Measurements from ENCODE around the gene ABR.

The ABR gene

GRCh38 chr17:1171953-1172352 is 7.8 kb downstream of the ABR start:
- DNase-seq (ENCODE audit: low read depth), result no peak
- no peak for TF ChIP-seq CTCF (IDR thresholded peaks at IDR 0.05; ENCODE audit: low read depth, low read length, missing control alignments)
- no peak overlapping the region for H3K4me3 ChIP-seq (ENCODE audit: low read depth, low read length)

DNA sequence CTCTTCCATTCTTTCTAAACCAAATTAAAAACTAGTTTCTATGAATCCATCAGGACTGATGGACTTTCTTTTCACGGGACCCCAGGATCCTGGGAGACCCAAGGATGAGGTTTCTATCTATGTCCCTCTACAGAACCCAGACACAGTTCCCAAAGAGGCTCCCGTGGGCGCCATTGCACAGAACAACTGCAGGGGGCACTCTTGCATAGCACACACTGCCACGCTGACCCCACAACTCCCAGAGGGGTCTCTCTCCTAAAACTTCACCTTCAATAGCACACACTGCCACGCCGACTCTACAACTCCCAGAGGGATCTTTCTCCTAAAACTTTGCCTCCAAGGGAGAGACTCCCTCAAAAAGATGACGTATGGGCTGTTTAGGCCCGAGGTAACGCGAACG is 9.0 kb downstream of the ABR start:
- DNase-seq (ENCODE audit: low read depth), result no peak
- H3K4me3 ChIP-seq (ENCODE audit: low read depth, low read length), result no peak overlapping the region
- TF ChIP-seq CTCF (IDR thresholded peaks at IDR 0.05; ENCODE audit: low read depth, low read length, missing control alignments), result peak; percentile 46

- DNase-seq (ENCODE audit: low read depth), result no peak
- no peak for TF ChIP-seq CTCF (IDR thresholded peaks at IDR 0.05; ENCODE audit: low read depth, low read length, missing control alignments)
- no peak overlapping the region for H3K4me3 ChIP-seq (ENCODE audit: low read depth, low read length)
Measured at GRCh38 chr17:1169929-1170312, 9.9 kb downstream of the ABR start.

- no peak overlapping the region for H3K4me3 ChIP-seq (ENCODE audit: low read depth, low read length)
- no peak for DNase-seq (ENCODE audit: low read depth)
- no peak for TF ChIP-seq CTCF (IDR thresholded peaks at IDR 0.05; ENCODE audit: low read depth, low read length, missing control alignments)
Measured at GRCh38 chr17:1169221-1169928, 10.4 kb downstream of the ABR start.

DNA sequence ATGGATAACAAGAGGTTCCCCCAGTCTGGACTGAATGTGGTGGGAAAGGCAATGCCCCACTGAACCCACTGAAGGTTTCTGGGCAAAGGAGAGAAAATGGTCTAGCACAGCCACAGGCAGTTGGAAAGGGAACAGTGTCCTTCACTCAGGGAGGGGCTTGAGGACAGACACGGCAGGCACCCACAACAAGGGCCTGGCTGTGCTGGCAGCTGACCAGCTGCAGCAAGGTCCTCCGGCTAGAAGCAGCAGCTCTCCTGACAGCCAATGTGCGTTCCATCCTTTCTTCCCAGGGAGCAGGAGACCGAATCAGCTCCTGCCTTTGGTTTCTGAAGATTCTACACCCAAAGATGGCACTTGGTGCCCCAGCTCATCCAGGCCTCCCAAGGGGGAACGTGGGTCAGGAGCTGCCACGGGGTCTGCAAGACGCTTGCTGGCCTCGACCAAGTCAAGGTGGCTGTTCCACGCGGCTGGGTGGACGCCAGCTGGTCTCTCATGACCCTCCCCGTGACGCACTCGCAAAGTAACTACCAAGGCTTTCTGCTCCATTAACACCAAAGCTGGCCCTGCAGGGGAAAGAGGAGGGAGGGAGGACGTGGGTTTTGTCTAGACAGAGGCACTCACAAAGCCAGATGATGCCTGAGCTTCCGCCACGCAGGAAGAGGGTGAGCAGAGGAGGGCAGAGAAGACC is 11.1 kb downstream of the ABR start:
- no peak for DNase-seq (ENCODE audit: low read depth)
- H3K4me3 ChIP-seq (ENCODE audit: low read depth, low read length), result no peak overlapping the region
- no peak for TF ChIP-seq CTCF (IDR thresholded peaks at IDR 0.05; ENCODE audit: low read depth, low read length, missing control alignments)

- no peak for DNase-seq (ENCODE audit: low read depth)
- no peak overlapping the region for H3K4me3 ChIP-seq (ENCODE audit: low read depth, low read length)
- TF ChIP-seq CTCF (IDR thresholded peaks at IDR 0.05; ENCODE audit: low read depth, low read length, missing control alignments), result no peak
Measured at GRCh38 chr17:1166276-1166675, 13.5 kb downstream of the ABR start.

DNA sequence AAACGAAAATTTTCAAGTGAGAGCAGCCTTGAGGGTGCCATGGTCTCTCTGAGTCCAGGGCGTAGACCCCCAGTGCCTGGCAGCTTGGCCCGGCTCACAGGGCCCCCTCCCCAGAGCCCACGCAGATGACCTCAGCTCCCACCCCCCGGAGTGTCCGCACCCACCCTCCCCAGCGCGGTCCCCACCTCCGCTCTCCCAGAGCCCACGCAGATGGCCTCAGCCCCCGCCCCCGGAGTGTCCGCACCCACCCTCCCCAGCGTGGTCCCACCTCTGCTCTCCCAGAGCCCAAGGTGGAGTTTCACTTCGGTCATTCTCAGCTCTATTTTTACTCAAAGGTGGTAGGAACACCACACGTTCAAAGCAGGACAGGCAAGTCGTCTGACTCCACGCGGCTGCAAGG is 13.9 kb downstream of the ABR start:
- no peak for TF ChIP-seq CTCF (IDR thresholded peaks at IDR 0.05; ENCODE audit: low read depth, low read length, missing control alignments)
- no peak overlapping the region for H3K4me3 ChIP-seq (ENCODE audit: low read depth, low read length)
- DNase-seq (ENCODE audit: low read depth), result no peak

Measured in GM12864 (cell line).